HepG2 (cell line): Measurements from ENCODE around the gene POGLUT2. TPM values are rescaled to one million over a fixed set of nuclear protein-coding genes. Genes with fewer than 3 reads are reported as not detected.

ENCODE experiments used
- ATAC-seq: fragments of 200-7000 bp; cut with Tn5 transposase; 3 replicates; pipeline ENCODE4 v1.9.1; 2020; ENCODE audit warnings: mild to moderate bottlenecking, moderate library complexity
- BruUV-seq: library from RNA; stranded (reverse); fragments of 400-500 nt; replicated peaks from 2 replicates; lab custom pipeline; 2021; lab: Mats Ljungman, UMichigan
- CTCF ChIA-PET: fragments of 300-600 bp; formaldehyde crosslinking; extraction: SDS; loops from one replicate; lab custom pipeline; 2021; ENCODE audit warnings: low total read pairs, inconsistent platforms, low intra/inter-chr PET ratio; lab: Yijun Ruan, JAX
- POLR2A ChIA-PET: fragments of 350-600 bp; sonication (Branson Sonifier 250); formaldehyde crosslinking; loops from one replicate; lab custom pipeline; 2020; ENCODE audit warnings: antibody characterized with exemption, inconsistent platforms; lab: Yijun Ruan, JAX
- DNase-seq: peaks from one replicate; pipeline ENCODE4 v3.0.0-alpha.2; 2015; ENCODE audit warnings: low spot score
- FAIRE-seq: peaks from 3 replicates; lab custom pipeline; 2011; peaks lifted over from hg19 to GRCh38; lab: Jason Lieb, UNC
- H2AFZ ChIP-seq: one replicate; pipeline ENCODE4 v1.6.1; 2011; ENCODE audit warnings: low read length, inconsistent platforms
- H3K27ac ChIP-seq: fragments of 300-600 bp; 3 replicates; pipeline ENCODE4 v1.8.0; 2011; ENCODE audit warnings: mixed run types, mild to moderate bottlenecking, mixed read lengths, low read length, inconsistent platforms; ENCODE audit not compliant: insufficient read depth; ENCODE audit errors: extremely low read length
- H3K27me3 ChIP-seq, 2 experiments: fragments of 200-600 bp in 1 of 2; 2 replicates in 1 of 2; 3 replicates in 1 of 2; pipeline versions ENCODE4 v1.6.0 to v1.8.0; 2011; ENCODE audit warnings: low read length in 2 of 2, mild to moderate bottlenecking in 2 of 2, moderate library complexity in 2 of 2, inconsistent platforms in 1 of 2; ENCODE audit not compliant: insufficient read depth in 2 of 2, control insufficient read depth in 1 of 2
- H3K36me3 ChIP-seq, 2 experiments: fragments of 200-600 bp in 1 of 2; replicated peaks in 1 of 2; 2 replicates in 1 of 2; 3 replicates in 1 of 2; pipeline versions ENCODE4 v1.5.1 to v1.8.0; 2011; ENCODE audit warnings: low read length in 2 of 2, inconsistent platforms in 1 of 2; ENCODE audit not compliant: insufficient read depth in 2 of 2, control insufficient read depth in 1 of 2
- H3K4me1 ChIP-seq: 2 replicates; pipeline ENCODE4 v1.5.1; 2012; ENCODE audit warnings: low read length, inconsistent platforms; ENCODE audit not compliant: insufficient read depth
- H3K4me2 ChIP-seq: 2 replicates; pipeline ENCODE4 v1.6.0; 2011; ENCODE audit warnings: low read depth, low read length, inconsistent platforms
- H3K4me3 ChIP-seq, 3 experiments: fragments of 200-600 bp in 1 of 3; sonication (generic), shearing (Covaris generic) in 1 of 3; replicated peaks in 1 of 3; 2 replicates each; pipeline ENCODE4 v1.5.1; 2011 to 2016; ENCODE audit warnings: low read length in 3 of 3, inconsistent platforms in 2 of 3, low read depth in 2 of 3, mild to moderate bottlenecking in 2 of 3, control low read depth in 1 of 3, mixed read lengths in 1 of 3; ENCODE audit not compliant: insufficient read depth in 1 of 3
- H3K79me2 ChIP-seq: one replicate; pipeline ENCODE4 v1.6.1; 2011; ENCODE audit warnings: low read length, inconsistent platforms; ENCODE audit not compliant: insufficient read depth
- H3K9ac ChIP-seq: 2 replicates; pipeline ENCODE4 v1.6.0; 2011; ENCODE audit warnings: mild to moderate bottlenecking, low read depth, low read length, inconsistent platforms; ENCODE audit not compliant: insufficient read depth
- H3K9me3 ChIP-seq: 2 replicates; pipeline ENCODE4 v1.5.1; 2012; ENCODE audit warnings: mild to moderate bottlenecking, low read length
- H4K20me1 ChIP-seq: 2 replicates; pipeline ENCODE4 v1.6.0; 2011; ENCODE audit warnings: inconsistent platforms, mild to moderate bottlenecking, low read length, moderate library complexity; ENCODE audit not compliant: insufficient read depth
- HNRNPK ChIP-seq: fragments of 200-400 bp; formaldehyde crosslinking; IDR thresholded peaks from 2 replicates; pipeline ENCODE4 v1.6.1; 2018; ENCODE audit warnings: low read length, low read depth, moderate library complexity, mild to moderate bottlenecking; ENCODE audit not compliant: poor library complexity, severe bottlenecking
- HOXA3 ChIP-seq: sonication (generic); formaldehyde crosslinking; IDR thresholded peaks from 2 replicates; pipeline ENCODE4 v1.5.0; 2020; ENCODE audit warnings: missing genetic modification reagents
- MED8 ChIP-seq: sonication (generic); formaldehyde crosslinking; IDR thresholded peaks from 2 replicates; pipeline ENCODE4 v1.8.1; 2023; ENCODE audit warnings: mild to moderate bottlenecking, missing genetic modification reagents; ENCODE audit not compliant: insufficient replicate concordance
- RFX5 ChIP-seq: IDR thresholded peaks from 2 replicates; pipeline ENCODE4 v1.6.1; 2011; ENCODE audit warnings: low read depth, low read length, improper control_type of control experiment
- RFXANK ChIP-seq: IDR thresholded peaks from 2 replicates; pipeline ENCODE4 v1.6.1; 2016
- SP1 ChIP-seq, 2 experiments: fragments of 450-650 bp in 1 of 2; sonication (generic) in 1 of 2; formaldehyde crosslinking in 1 of 2; IDR thresholded peaks; 2 replicates each; pipeline versions ENCODE4 v1.4.0 to v1.6.1; 2016 to 2020; ENCODE audit warnings: missing genetic modification reagents in 1 of 2
- SRF ChIP-seq: IDR thresholded peaks from 2 replicates; pipeline ENCODE4 v1.6.1; 2011; ENCODE audit warnings: mild to moderate bottlenecking, low read depth, low read length, moderate library complexity
- TOPORS ChIP-seq: sonication (generic); formaldehyde crosslinking; IDR thresholded peaks from 2 replicates; pipeline ENCODE4 v1.8.0; 2023; ENCODE audit warnings: mild to moderate bottlenecking, missing genetic modification reagents
- ZKSCAN5 ChIP-seq: sonication (generic); formaldehyde crosslinking; IDR thresholded peaks from 2 replicates; pipeline ENCODE4 v1.5.1; 2020; ENCODE audit warnings: mild to moderate bottlenecking, missing genetic modification reagents
- ZNF296 ChIP-seq: sonication (generic); formaldehyde crosslinking; conservative IDR thresholded peaks from 2 replicates; pipeline ENCODE4 v1.5.0; 2020; ENCODE audit warnings: mild to moderate bottlenecking, missing genetic modification reagents
- ZNF563 ChIP-seq: sonication (generic); formaldehyde crosslinking; IDR thresholded peaks from 2 replicates; pipeline ENCODE4 v1.8.0; 2022; ENCODE audit warnings: mild to moderate bottlenecking, moderate library complexity, missing genetic modification reagents
- WGBS: methylation state at CpG from one replicate; pipeline ENCODE4 v1.1.6; 2017; ENCODE audit warnings: low lambda C conversion rate; 5-methylcytosine and 5-hydroxymethylcytosine counted together
- in situ Hi-C: cut with HindIII; loops from 2 replicates; pipeline ENCODE4 v1.10.0; 2017; ENCODE audit warnings: low pct_unique_long_range_greater_than_20kb; ENCODE audit not compliant: extremely low pct_ligation_motif_present
- intact Hi-C: fragments of 100-400 bp; cut with micrococcal nuclease; formaldehyde crosslinking; loops from one replicate; pipeline ENCODE4 v1.10.0; 2022; ENCODE audit not compliant: unreplicated experiment
- polyA plus RNA-seq, 8 experiments: library from polyadenylated mRNA; depleted of rRNA in 3 of 8; stranded (reverse) in 7 of 8; unstranded in 1 of 8; fragments of >200 nt; fragmentation: Illumina TruSeq in 4 of 8; extraction: Trizol in 4 of 8; gene quantifications; 2 replicates each; pipeline versions ENCODE4 v1.2.1 to v1.2.3, GENCODE V29; 2011 to 2016; ENCODE audit warnings: low read depth in 4 of 8, missing spikeins in 1 of 8, mixed read lengths in 1 of 8; ENCODE audit not compliant: insufficient read depth in 1 of 8
- total RNA-seq, 5 experiments: library from RNA; depleted of rRNA; stranded (reverse); fragments of >200 nt; fragmentation: Illumina TruSeq; extraction: Trizol; gene quantifications; 2 replicates each; pipeline ENCODE4 v1.2.3, GENCODE V29; 2016; ENCODE audit warnings: low read depth in 1 of 5
- TF ChIP-seq, protein P1 (sequence below): sonication (generic); formaldehyde crosslinking; IDR thresholded peaks from 2 replicates; pipeline ENCODE4 v1.4.0; 2020; ENCODE audit warnings: missing genetic modification reagents
- TF ChIP-seq, protein P2 (sequence below): sonication (generic); formaldehyde crosslinking; IDR thresholded peaks from 2 replicates; pipeline ENCODE4 v1.4.0; 2020; ENCODE audit warnings: missing genetic modification reagents
- TF ChIP-seq, protein P3 (sequence below): sonication (generic); formaldehyde crosslinking; IDR thresholded peaks from 2 replicates; pipeline ENCODE4 v1.5.0; 2020; ENCODE audit warnings: mild to moderate bottlenecking, missing genetic modification reagents

The POGLUT2 gene
- total and polyA plus RNA-seq, 2 of the 13 experiments (the other 11 are each of a cell fraction or from before 2014, with no cell fraction given) = 18.0 to 26.1 TPM

DNA sequence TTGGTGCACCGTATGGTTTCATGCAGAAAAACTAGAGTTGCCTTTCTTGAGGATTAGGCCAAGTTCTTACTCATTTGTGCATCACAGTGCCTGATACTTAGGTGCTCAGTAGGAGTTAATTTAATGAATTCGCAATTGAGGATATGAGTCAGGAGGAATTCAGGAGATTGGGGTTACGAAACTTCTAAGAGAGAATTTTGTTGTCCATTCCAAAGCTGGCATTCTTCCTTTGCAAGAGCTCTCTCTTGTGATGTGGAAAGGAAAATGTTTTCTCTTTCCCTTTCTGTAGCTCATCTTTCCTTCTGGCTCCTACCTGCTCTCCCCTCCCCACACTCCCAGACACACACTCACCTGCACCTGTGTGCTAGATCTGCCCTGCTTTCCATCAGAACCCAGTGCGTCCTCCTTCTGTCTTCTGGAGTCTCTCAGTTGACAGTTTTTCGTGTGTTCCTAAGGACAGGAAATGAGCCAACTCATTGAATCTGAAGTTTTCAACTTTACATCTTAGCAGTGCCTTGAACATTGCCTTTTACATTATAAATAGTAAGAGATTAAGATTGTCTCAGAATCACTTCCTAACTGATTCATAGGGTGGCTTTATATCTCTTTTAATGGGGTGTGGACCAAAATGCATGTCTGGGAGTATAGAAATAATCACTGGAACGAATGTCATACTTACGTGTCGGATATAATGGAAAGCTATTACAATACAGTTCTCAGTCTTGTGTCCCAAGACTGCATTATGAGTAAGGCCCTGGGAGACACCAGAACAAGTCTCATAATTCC, 27.3 kb upstream of the POGLUT2 start:
- no peak overlapping the region for H2AFZ ChIP-seq
- WGBS = 96% methylated on average over 8 of the region's 8 CpGs
- H3K4me3 ChIP-seq = no peak overlapping the region
- no peaks in the 10 kb centered on the region for H3K79me2 ChIP-seq
- ChIA-PET CTCF (no interaction called here), POLR2A (no interaction called here)
- ATAC-seq = no peak
- peaks cover 8 to 26% of the 10 kb centered on the region in 2 experiments for H3K36me3 ChIP-seq
- no peak for DNase-seq
- no peaks in the 10 kb centered on the region for H3K27me3 ChIP-seq
- intact Hi-C loops = no loop called here
- no peak overlapping the region for H3K9ac ChIP-seq
- no peak for FAIRE-seq
- no peak overlapping the region for H3K4me2 ChIP-seq
- no peaks in the 10 kb centered on the region for H3K9me3 ChIP-seq
- H3K4me1 ChIP-seq = peaks cover 12% of the 10 kb centered on the region
- no peak overlapping the region for H3K27ac ChIP-seq
- TF ChIP-seq ZNF563 (CRISPR knock-in tag) (no peak), SRF (no peak), HNRNPK (no peak)
- H4K20me1 ChIP-seq = no peaks in the 10 kb centered on the region
- BruUV-seq = no TSS peak
- in situ Hi-C loops = no loop called here

DNA sequence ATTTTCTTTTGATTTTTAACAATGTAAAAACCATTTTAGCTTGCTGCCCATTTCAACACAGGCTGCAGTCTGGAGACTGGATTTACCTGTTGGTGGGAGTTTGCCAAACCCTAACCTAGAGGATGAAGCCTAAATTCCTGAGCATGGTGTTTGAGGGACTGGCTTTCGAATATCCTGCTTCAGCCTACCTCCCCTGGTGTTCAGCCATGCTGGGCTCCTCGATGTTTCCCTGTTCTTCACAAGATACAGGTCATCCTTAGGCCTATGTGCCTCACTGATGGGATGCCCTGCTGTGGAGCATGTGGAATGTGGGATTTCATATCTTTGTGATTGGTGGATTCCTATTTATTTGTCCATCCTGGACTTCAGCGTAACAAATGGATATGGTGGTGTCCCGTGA, 26.6 kb upstream of the POGLUT2 start:
- WGBS = 91% methylated on average over 4 of the region's 4 CpGs
- no peak overlapping the region for H3K4me3 ChIP-seq
- H3K9ac ChIP-seq = no peak overlapping the region
- ATAC-seq = no peak
- peaks cover 7% of the 10 kb centered on the region for H3K4me1 ChIP-seq
- FAIRE-seq = no peak
- no peaks in the 10 kb centered on the region for H4K20me1 ChIP-seq
- intact Hi-C loops = no loop called here
- BruUV-seq = no TSS peak
- POLR2A ChIA-PET = no interaction called here
- in situ Hi-C loops = no loop called here
- no peaks in the 10 kb centered on the region for H3K79me2 ChIP-seq
- DNase-seq = no peak
- H2AFZ ChIP-seq = no peak overlapping the region
- H3K27me3 ChIP-seq = no peaks in the 10 kb centered on the region
- no peaks in the 10 kb centered on the region for H3K9me3 ChIP-seq
- CTCF ChIA-PET = no interaction called here
- H3K27ac ChIP-seq = no peak overlapping the region
- peaks cover 9 to 29% of the 10 kb centered on the region in 2 experiments for H3K36me3 ChIP-seq
- no peak overlapping the region for H3K4me2 ChIP-seq
- TF ChIP-seq RFX5 (no peak), SP1 (IDR thresholded peaks at IDR 0.05) (no peak), SP1 (CRISPR knock-in tag; IDR thresholded peaks at IDR 0.05) (no peak), HOXA3 (CRISPR knock-in tag) (no peak), ZNF296 (no peak), TOPORS (CRISPR knock-in tag) (no peak), RFXANK (no peak), ZKSCAN5 (CRISPR knock-in tag) (no peak), MED8 (CRISPR knock-in tag) (no peak)
- TF ChIP-seq, protein P1, sequence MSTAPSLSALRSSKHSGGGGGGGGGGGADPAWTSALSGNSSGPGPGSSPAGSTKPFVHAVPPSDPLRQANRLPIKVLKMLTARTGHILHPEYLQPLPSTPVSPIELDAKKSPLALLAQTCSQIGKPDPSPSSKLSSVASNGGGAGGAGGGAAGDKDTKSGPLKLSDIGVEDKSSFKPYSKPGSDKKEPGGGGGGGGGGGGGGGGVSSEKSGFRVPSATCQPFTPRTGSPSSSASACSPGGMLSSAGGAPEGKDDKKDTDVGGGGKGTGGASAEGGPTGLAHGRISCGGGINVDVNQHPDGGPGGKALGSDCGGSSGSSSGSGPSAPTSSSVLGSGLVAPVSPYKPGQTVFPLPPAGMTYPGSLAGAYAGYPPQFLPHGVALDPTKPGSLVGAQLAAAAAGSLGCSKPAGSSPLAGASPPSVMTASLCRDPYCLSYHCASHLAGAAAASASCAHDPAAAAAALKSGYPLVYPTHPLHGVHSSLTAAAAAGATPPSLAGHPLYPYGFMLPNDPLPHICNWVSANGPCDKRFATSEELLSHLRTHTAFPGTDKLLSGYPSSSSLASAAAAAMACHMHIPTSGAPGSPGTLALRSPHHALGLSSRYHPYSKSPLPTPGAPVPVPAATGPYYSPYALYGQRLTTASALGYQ (CRISPR knock-in tag) = no peak
- TF ChIP-seq, protein P2, sequence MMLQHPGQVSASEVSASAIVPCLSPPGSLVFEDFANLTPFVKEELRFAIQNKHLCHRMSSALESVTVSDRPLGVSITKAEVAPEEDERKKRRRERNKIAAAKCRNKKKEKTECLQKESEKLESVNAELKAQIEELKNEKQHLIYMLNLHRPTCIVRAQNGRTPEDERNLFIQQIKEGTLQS (CRISPR knock-in tag) = no peak
- TF ChIP-seq, protein P3, sequence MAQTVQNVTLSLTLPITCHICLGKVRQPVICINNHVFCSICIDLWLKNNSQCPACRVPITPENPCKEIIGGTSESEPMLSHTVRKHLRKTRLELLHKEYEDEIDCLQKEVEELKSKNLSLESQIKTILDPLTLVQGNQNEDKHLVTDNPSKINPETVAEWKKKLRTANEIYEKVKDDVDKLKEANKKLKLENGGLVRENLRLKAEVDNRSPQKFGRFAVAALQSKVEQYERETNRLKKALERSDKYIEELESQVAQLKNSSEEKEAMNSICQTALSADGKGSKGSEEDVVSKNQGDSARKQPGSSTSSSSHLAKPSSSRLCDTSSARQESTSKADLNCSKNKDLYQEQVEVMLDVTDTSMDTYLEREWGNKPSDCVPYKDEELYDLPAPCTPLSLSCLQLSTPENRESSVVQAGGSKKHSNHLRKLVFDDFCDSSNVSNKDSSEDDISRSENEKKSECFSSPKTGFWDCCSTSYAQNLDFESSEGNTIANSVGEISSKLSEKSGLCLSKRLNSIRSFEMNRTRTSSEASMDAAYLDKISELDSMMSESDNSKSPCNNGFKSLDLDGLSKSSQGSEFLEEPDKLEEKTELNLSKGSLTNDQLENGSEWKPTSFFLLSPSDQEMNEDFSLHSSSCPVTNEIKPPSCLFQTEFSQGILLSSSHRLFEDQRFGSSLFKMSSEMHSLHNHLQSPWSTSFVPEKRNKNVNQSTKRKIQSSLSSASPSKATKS (CRISPR knock-in tag) = no peak
